EH (cell line): ENCODE results near the gene CDK11B.
"Not testable (repeated sequence)": the region's sequence is repeated elsewhere in the genome, so short reads cannot be mapped to it uniquely, and the experiment has no call there.

Experiments used
- DNase-seq: peaks from one replicate; pipeline ENCODE4 v3.0.0-alpha.2; 2015; ENCODE audit warnings: low read depth

CDK11B gene

DNA sequence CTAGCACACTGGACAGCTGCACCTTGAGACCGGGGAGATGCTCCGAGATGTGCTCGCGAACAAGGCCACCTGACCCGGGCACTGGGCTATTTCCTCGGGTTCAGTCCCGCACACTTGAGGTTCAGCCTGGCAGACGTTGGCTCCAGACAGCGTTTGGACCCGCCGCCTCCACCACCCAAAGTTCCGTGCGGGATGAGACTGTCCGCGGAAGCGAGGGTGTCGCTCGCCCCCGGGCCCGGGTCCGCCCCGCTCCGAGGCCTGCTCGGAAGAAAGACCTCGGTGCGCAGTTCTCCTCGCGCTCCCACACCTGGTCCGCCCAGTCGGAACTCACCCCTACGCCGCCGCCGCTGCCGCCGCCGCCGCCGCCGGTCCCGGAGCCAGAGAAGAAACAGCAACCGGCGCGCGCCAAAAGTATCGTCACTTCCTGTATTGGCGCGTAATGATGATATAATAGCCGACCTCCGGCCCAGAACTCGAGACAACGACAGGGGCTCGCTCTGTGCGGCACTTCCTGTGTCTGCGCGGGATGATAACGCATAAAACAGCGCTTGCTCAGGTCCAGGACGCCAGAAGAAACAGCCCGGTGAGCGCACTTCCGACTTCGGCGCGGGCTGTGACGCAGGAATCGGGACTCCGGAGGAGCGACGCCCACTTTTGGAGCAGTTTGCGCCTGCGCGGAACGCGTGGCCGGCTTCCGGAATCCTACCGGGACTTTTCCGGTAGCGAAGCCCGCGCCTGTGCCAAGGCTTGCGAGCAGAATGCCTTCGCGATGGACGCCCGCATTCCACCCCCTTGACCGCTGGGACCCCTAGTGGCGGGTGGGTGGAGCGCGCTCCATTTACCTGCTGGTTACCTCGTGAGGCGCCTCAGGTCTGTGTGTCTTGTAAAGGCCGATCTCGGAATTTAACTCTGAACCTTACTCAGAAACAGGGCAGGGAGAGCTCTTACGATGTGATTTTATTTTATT is at the start of gene CDK11B:
TSS of gene CDK11B (minus strand) at position 422 of the 967 bp plus-strand sequence. CDS start 1,519 bp downstream, outside the sequence.
- peak; percentile 99 for DNase-seq

DNA sequence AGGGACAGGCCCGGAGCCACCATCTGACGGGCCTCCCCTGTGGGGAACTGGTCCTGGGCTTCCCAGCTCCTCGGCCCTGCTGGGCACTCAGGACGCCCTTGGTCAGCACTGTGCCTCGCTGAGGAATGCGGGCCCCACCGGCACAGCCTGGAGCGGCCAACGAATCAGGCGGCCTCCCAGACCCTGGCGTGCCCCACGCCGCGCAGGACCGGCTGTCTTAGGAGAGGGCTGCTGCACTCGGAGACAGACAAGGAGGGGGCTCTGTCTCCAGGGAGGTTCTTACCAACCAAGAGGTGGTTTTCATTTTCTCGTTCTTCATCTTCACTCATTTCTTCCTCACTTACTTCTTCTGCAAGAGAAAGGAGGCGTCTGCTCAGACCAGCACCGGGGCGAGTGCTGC is 49.1 kb upstream of the CDK11B start:
- DNase-seq: not testable (repeated sequence)

DNA sequence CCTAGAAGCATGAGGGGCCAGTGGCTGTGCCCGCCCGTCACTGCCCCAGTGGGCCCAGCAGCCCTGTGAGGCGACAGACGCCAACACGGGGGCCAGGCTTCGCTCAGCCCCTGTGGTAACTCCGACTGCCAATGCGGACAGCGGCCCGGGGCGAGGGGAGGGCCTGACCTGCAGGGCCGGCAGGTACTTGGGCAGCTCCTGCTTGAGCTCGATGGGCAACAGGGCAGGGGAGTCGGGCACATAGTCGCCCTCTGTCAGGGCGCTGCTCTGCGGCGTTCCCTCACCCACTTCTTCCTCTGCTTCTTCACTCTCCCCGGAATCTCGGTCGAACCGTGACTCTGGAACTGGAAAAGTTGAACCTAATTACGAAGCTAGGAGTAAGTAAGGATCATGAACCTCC is 48.4 kb upstream of the CDK11B start:
- not testable (repeated sequence) for DNase-seq

DNA sequence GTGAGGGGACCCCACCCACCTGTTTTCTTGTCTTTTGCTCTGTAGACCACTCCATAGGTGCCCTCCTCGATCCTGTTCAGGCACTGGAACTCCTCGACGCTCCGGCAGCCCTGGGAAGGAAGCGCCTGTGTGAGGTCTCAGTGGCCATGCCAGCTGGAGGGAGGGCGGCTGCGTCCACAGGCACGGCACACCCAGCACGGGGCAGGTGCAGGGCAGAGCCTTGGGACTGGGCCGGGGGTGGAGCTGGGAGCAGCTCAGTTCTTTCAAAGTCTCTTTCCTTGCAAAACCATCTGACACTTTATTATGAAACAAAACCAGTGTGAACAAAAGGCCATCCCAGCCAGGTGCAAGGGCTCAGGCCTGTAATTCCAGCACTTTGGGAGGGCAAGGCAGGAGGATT is 46.8 kb upstream of the CDK11B start:
- DNase-seq: not testable (repeated sequence)

DNA sequence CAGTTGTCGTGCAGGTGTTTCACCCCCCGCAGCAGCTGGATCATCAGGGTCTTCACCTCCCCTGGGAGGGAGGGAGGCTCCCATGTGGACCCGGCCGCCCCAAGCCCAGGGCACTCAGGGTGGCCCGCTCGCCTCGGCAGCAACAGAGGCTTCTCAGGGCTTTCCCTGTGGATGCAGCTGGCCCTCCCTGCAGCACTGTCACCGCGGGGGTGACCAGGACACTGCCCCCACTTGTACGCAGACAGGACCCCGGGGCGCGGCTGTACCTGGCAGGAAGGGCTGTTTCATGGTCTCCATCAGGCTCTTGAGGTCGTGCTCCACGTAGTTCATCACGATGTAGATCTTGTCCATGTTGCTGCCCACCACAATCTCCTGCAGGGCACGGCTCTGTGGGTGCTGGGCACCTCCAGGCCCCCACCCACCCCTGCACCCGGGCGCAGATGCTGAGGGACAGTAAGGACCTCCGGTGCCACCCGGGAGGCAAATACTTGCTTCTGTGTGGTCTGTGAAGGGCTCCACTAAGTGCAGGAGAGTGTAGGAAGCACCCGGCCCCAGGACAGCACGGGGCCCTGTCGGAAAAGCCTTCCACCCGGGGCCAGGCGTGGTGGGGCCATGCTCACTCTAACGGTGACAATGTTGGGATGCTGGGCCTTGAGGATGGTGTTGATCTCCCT is 45.6 kb upstream of the CDK11B start:
- not testable (repeated sequence) for DNase-seq

DNA sequence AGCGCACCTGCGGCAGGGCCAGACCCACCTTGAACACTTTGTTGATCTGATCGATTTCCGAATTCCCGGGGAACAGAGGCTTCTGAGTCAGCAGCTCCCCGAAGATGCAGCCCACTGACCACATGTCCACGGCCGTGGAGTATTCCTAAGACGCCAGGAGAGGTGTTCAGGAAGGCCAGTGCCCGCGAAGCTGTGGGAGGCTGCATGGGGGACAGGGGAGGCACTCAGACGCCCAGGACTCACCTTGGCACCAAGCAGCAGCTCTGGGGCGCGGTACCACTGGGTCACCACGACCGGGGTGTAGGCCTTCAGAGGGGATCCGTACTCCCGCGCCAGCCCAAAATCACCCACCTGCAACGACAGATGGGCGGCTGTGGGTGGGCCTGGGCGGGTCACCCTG is 45.0 kb upstream of the CDK11B start:
- DNase-seq: no peak

DNA sequence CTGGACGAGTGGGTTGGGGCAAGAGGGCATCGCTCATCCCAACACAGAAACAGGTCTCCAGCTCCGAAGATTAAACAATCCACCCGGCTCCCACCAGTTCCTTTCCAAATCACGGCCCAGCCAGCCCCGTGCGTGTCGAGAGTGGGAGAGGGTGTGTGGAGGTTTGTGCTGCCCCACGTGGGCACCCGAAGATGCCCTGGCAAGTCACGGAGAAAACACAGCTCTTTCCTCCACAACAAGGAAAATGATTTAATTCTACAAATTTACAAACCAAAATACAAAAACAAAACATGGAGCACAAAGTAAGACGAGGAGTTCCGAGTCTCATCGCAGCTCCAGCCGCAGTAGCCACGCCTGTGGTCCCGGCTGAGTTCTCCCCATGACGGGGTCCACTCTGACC is 43.7 kb upstream of the CDK11B start:
- not testable (repeated sequence) for DNase-seq

DNA sequence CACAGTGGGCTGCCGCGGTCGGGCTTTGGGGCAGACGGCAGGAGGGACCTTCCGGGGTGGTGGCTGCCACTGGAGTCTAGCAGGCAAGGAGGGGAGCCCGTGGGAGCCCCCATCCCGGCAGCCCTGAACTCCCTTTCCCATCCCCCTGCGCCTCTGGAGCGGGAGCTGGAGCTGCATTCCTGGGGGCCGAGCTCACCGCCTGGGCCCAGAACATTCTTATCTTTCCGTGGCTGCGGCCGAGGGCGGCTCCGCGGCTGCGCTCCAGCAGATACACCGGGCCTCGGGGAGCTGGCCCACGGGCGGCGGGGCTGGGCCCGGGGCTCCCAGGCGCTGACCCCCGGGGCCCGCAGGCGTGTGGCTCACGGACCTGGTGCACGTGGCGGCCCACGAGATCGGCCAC is 41.8 kb upstream of the CDK11B start:
- DNase-seq: not testable (repeated sequence)

DNA sequence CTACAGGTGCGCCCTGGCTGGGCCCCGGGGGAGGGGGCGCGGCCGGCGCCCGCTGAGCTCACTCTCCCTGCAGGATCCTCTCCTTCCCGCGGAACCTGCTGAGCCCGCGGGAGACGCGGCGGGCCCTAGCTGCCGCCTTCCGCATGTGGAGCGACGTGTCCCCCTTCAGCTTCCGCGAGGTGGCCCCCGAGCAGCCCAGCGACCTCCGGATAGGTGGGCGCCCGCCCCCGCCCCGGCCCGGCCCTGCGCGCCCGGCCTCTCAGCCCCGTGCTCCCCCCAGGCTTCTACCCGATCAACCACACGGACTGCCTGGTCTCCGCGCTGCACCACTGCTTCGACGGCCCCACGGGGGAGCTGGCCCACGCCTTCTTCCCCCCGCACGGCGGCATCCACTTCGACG is 41.3 kb upstream of the CDK11B start:
- DNase-seq: not testable (repeated sequence)

DNA sequence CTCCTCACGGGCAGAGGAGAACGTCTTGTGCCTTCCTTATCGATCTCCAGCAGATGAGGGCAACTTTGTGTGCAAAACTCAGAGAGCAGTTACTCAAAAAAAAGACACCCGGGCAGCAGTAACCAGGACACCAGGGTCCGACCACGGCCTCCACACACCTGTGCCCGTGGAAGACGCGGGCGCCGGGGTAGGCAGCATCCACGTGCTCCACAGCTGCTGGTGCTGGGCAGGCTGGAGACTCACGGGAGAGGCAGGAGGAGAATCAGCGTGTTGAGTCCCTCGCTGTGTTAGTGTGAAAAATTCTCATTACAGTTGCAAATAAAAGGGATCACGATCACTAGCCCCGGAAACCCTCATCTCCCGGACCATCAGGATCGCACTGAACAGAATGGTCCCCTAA is 40.3 kb upstream of the CDK11B start:
- DNase-seq: not testable (repeated sequence)

DNA sequence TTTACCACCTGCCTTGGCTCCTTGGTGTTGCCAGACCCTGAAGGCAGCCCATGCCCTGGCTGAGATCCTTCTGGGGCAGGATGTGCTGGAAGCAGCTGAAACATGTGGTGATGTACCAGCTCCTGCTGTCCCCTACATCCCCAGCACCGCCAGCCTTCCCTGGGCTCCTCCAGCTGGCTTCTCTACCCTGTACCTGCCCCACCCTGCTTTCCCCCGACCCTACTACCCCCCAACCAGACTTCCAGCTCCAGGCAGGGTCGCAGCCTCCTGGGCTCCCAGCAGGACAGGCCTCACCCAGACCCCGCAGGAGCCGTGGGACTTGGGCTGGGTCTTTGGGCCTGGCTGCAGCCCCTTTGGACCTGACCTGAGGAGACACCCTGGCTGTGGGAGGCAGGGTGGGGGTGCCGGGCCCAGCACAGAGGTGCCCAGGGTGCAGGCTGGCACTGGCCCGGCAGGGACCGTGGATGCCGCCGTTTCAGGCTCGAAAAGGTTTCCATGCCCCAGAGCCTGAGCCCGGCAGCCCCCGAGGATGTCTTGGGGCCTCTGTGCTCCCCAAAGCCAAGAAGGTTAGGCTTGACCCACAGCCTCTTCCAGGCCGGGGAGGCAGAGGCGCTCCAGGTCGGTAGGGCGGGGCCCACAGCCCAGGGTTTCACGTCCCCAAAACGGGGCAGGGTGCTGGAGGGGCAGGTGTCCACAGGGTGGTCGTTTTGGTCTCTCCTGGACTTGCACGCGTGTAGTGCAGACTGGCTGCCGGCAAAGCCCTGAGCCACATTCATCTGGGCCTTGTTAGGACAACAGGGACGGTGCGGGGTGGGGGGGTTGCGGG is 38.8 kb upstream of the CDK11B start:
- not testable (repeated sequence) for DNase-seq

DNA sequence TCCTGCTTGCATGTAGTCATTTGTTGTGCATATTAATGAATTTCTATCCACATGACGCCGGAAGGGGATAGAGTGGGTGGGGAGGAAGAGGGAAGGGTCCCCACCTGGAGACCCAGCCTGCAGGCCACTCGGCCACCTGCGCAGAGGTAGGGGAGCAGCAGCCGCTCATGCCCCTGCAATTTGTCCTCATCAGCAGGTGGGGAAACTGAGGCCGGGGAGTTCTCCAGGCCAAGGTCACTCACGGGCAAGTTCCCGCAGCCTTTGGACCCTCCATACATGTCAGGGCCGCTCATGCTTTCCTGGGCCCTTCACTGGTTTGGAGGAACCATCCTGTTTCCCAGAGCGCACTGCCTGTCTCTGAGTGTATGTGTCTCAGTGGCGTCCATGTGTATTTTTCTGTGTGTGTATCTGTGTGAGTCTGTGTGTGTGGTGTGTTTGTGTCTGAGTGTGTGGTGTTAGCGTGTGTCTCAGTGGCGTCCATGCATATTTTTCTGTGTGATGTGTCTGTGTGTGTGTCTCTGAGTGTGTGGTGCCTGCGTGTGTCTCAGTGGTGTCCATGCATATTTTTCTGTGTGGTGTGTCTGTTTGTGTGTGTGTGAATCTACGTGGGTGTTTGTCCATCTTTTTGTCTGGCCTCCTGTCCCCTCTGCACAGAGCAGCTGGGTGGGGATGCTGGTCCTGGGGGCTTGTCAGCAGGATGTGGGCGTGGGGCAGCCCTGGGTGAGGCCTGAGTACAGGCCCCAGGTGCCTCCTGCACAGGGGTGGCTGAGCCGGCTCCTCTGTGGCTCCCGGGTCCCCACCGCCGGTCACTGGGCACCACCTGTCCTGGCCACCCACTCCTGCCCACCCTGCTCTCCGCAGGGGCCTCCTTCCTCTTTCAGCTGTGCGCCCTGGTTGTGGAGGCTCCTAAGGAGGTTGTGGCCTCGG is 37.9 kb upstream of the CDK11B start:
- DNase-seq: not testable (repeated sequence)

DNA sequence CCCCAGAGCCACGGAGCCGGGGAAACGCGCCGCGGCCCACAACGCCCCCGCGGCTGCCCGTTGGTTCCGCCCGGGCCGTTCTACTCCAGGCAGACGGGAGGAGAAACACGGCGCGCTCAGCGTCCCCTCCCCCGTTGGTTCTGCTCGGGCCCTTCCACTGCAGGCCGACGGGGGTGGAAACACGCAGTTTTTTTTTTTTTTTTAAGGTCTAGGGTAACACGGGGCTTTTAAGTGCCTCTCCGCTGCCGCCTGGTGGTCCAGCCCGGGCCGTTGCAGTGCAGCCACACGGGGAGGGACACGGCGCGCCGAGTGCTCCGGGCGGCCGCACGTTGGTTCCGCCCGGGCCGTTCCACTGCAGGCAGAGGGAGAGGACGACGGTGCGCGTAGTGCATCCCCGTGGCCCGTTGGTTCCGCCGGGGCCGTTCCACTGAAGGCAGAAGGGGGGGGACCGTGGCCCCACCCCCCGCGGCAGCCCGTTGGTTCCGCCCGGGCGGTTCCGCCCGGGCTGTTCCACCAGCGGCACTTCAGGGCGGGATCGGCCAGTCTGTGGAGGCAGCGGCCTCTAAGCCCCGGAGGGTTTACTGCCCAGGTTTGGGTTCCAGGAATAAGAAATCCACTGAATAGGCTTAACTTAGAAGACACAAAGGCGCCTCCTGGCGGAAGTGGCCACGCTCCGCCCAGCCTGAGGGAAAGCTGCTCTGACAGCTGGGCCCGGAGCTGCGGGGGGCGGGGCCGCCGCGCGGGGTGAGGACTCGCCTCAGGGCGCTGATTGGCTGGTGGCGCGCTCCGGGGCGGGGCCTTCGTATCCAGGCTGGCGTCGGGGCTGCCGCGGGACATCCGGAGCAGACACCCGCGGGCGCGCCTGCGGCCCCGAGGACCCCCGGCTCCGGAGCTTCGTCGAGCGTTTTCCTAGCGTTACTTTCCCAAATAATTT is 34.2 kb upstream of the CDK11B start, which contains the start of gene SLC35E2B:
TSS of gene SLC35E2B (minus strand) at position 82 of the 934 bp plus-strand sequence. CDS start 16,096 bp downstream, outside the sequence.
- DNase-seq: peak; percentile 82

DNA sequence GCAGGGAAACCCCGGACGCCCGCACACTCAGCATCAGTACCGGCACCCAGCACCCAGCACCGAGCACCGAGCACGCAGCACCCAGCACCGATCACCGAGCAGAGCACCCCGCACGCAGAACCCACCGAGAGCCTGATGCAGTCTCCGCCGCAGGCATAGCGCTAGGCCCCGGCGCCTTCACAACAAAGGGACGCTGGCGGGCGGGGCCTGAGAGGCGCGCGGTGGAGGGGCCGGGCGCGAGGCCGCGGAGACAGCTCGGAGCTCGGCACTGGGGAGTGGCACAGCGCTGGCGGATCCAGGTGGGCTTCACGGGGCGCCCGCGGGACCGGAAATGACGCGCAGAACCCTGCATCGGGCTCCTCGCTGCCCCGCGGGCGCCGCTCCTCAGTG is 33.5 kb upstream of the CDK11B start:
- DNase-seq: peak; percentile 61

DNA sequence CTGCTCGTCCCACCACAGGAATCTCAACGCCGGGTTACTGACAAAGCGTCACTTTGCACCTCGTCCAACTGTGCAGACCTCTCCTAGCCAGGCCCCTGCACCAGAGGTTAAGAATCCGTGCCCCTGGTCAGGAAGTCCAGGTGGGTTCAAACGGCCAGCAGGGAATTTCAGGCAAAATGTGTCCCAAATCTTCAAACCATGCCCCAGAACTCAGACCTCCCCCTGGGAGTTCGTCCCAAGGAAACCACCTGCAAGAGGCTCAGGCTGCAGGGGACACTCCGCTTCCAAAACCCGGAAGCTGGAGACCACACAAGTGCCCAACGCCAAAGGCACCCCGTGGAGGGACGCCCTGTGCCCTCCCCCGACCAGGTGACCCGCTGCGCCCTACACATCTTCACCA is 32.6 kb upstream of the CDK11B start:
- not testable (repeated sequence) for DNase-seq

DNA sequence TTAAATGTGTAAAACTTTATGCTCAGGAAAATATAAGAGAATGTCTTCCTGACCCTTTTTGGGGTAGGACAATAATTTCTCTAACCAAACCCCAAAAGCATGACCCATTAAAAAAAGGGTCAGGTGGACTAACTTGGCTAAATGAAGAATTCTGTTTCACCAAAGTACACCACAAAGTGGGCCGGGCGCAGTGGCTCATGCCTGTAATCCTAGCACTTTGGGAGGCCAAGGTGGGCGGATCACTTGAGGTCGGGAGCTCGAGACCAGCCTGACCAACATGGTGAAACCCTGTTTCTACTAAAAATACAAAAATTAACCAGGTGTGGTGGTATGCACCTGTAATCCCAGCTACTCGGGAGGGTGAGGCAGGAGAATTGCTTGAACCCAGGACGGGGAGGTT is 30.7 kb upstream of the CDK11B start:
- not testable (repeated sequence) for DNase-seq

DNA sequence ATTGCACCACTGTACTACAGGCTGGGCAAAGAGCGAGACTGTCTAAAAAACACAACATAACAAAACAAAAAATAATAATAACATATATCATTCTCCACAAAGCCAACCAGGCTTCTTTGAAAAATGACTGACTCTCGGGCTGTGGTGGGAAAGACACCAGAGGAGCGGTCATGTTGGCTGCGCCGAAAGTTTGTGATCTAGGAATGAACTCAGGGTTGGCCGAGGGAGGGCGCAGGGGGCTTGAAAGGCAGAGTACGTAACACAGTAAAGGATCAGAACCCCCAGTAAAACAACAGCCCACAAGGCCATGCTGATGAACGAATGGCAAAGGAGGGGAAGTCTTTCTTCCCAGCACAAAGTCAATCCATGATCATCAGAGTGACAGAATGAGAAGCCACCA is 29.0 kb upstream of the CDK11B start:
- no peak for DNase-seq

DNA sequence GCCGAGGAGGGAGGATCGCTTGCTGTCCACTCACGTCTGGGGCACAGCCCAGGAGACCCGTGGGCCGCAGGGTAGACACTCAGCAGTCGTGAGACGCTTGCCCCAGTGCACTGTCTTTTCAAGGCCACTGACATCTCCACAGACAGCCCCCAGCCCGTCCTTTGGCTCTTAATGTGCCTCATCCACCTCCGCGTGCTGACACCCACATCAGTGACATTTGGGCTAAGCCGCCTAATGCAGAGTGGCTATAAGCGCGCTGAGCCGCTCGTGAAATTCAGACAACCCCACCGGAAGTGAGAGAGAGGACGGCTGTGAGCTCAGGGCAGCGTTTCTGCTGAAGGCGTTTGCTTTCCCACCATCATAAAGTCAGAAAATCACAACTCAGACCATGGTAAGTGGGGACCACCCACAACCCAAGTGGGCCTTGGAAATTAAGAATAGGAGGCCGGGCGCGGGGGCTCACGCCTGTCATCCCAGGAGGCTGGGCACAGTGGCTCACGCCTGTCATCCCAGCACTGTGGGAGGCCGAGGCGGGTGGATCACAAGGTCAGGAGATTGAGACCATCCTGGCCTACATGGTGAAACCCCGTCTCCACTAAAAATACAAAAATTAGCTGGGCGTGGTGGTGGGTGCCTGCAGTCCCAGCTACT is 25.4 kb upstream of the CDK11B start:
- no peak for DNase-seq
